Measurements from ENCODE around the gene UPF1. TPM values are rescaled to one million over a fixed set of nuclear protein-coding genes. Genes with fewer than 3 reads are reported as not detected.
"Not testable (repeated sequence)": the region's sequence is repeated elsewhere in the genome, so short reads cannot be mapped to it uniquely, and the experiment has no call there.

The UPF1 gene
- total and polyA plus RNA-seq, 2 of the 13 experiments (the other 11 are each of a cell fraction or from before 2014, with no cell fraction given): 16.9 to 41.8 TPM

GRCh38 chr19:18809149-18809868 lies 22.4 kb upstream of the UPF1 start (continued):
- TF ChIP-seq GRHL1 (CRISPR knock-in tag; conservative IDR thresholded peaks at IDR 0.05) (no peak), THAP8 (CRISPR knock-in tag; IDR thresholded peaks at IDR 0.05; ENCODE audit: borderline replicate concordance) (no peak), TBL1XR1 (IDR thresholded peaks at IDR 0.05; ENCODE audit: borderline replicate concordance, low read length, partially characterized antibody) (no peak), ZNF546 (CRISPR knock-in tag; conservative IDR thresholded peaks at IDR 0.05) (no peak)

GRCh38 chr19:18811638-18812037 lies 20.1 kb upstream of the UPF1 start:
- H2AFZ ChIP-seq (ENCODE audit: low read length); H3K36me3 ChIP-seq (replicated peaks in 1 of 2; ENCODE audit: control insufficient read depth in 1 of 2, insufficient read depth in 2 of 2, low read length in 2 of 2); H3K79me2 ChIP-seq (ENCODE audit: insufficient read depth, low read length); POLR2A ChIA-PET; FAIRE-seq; in situ Hi-C loops (cut with HindIII; ENCODE audit: extremely low pct_ligation_motif_present, low pct_unique_long_range_greater_than_20kb); H4K20me1 ChIP-seq (ENCODE audit: insufficient read depth, low read length); H3K9me3 ChIP-seq (ENCODE audit: low read length); BruUV-seq (replicated peaks); DNase-seq (ENCODE audit: low spot score); H3K4me2 ChIP-seq (ENCODE audit: low read depth, low read length); H3K4me3 ChIP-seq (replicated peaks in 1 of 3; ENCODE audit: insufficient read depth in 1 of 3, low read depth in 2 of 3, low read length in 3 of 3); H3K27ac ChIP-seq (ENCODE audit: extremely low read length, insufficient read depth, low read length); ATAC-seq; intact Hi-C loops (cut with micrococcal nuclease; ENCODE audit: unreplicated experiment); CTCF ChIA-PET (ENCODE audit: low intra/inter-chr PET ratio, low total read pairs); H3K9ac ChIP-seq (ENCODE audit: insufficient read depth, low read depth, low read length); TF ChIP-seq ATF7 (CRISPR knock-in tag; IDR thresholded peaks at IDR 0.05): not testable (repeated sequence)
- H3K27me3 ChIP-seq (ENCODE audit: control insufficient read depth in 1 of 2, insufficient read depth in 2 of 2, low read length in 2 of 2): peaks cover 8 to 38% of the 10 kb centered on the region in 2 experiments
- TF ChIP-seq CEBPG (CRISPR knock-in tag; IDR thresholded peaks at IDR 0.05) (0 out of 2 replicates have a peak, but pooled peaks have one; percentile 11), ZNF770 (CRISPR knock-in tag; IDR thresholded peaks at IDR 0.05) (peak; percentile 52; the same call in 1 of the 2 replicates), ATF7 (IDR thresholded peaks at IDR 0.05) (peak; percentile 79)
- peaks cover 47% of the 10 kb centered on the region for H3K4me1 ChIP-seq (ENCODE audit: insufficient read depth, low read length)
- 58% methylated on average over 5 of the region's 5 CpGs for WGBS (ENCODE audit: low lambda C conversion rate)

All from HepG2 (cell line).